DOHH2 (cell line): Measurements from ENCODE around the gene KRTAP5-1.
"Not testable (repeated sequence)": the region's sequence is repeated elsewhere in the genome, so short reads cannot be mapped to it uniquely, and the experiment has no call there.

Experiments used
- H3F3A ChIP-seq: fragments of 200-600 bp; sonication (generic), shearing (Covaris generic); 2 replicates; pipeline ENCODE4 v1.6.0; 2016; ENCODE audit warnings: antibody characterized with exemption, mild to moderate bottlenecking; ENCODE audit not compliant: control insufficient read depth, insufficient read depth
- H3K27ac ChIP-seq: fragments of 200-600 bp; sonication (generic); 2 replicates; pipeline ENCODE4 v1.5.1; 2014; ENCODE audit warnings: low read depth, mild to moderate bottlenecking, low read length, moderate library complexity
- H3K27me3 ChIP-seq: fragments of 200-600 bp; sonication (generic); 2 replicates; pipeline ENCODE4 v1.6.1; 2014; ENCODE audit warnings: mild to moderate bottlenecking, low read length, mixed read lengths; ENCODE audit not compliant: control insufficient read depth
- H3K36me3 ChIP-seq: fragments of 200-600 bp; sonication (generic); 2 replicates; pipeline ENCODE4 v1.6.1; 2014; ENCODE audit warnings: mild to moderate bottlenecking, low read length, moderate library complexity, mixed read lengths; ENCODE audit not compliant: control insufficient read depth
- H3K4me1 ChIP-seq: fragments of 200-600 bp; sonication (generic); 2 replicates; pipeline ENCODE4 v1.6.1; 2014; ENCODE audit warnings: mild to moderate bottlenecking, low read length, mixed read lengths; ENCODE audit not compliant: control insufficient read depth
- H3K4me2 ChIP-seq: fragments of 200-600 bp; sonication (generic); 2 replicates; pipeline ENCODE4 v1.6.0; 2014; ENCODE audit warnings: mild to moderate bottlenecking, low read length, moderate library complexity
- H3K4me3 ChIP-seq: fragments of 200-600 bp; sonication (generic); 2 replicates; pipeline ENCODE4 v1.5.1; 2014; ENCODE audit warnings: mild to moderate bottlenecking, low read length, mixed read lengths
- H3K79me2 ChIP-seq: fragments of 200-600 bp; sonication (generic); 2 replicates; pipeline ENCODE4 v1.6.1; 2014; ENCODE audit warnings: mild to moderate bottlenecking, low read length, mixed read lengths; ENCODE audit not compliant: control insufficient read depth
- H3K9me2 ChIP-seq: fragments of 200-600 bp; sonication (generic); replicated peaks from 2 replicates; pipeline ENCODE4 v1.6.1; 2014; ENCODE audit warnings: mild to moderate bottlenecking, low read length, mixed read lengths; ENCODE audit not compliant: control insufficient read depth
- H3K9me3 ChIP-seq: fragments of 200-600 bp; sonication (generic); 2 replicates; pipeline ENCODE4 v1.6.1; 2014; ENCODE audit warnings: antibody characterized with exemption, low read length, mixed read lengths; ENCODE audit not compliant: control insufficient read depth, insufficient read depth
- H4K20me1 ChIP-seq: fragments of 200-600 bp; sonication (generic); 2 replicates; pipeline ENCODE4 v1.6.0; 2014; ENCODE audit warnings: low read depth, mild to moderate bottlenecking, antibody characterized with exemption, low read length, moderate library complexity; ENCODE audit not compliant: control insufficient read depth, insufficient read depth
- CTCF ChIP-seq: fragments of 200-600 bp; sonication (generic); IDR thresholded peaks from one replicate; pipeline ENCODE4 v1.5.1; 2014; ENCODE audit warnings: antibody characterized with exemption, mild to moderate bottlenecking, low read depth, low read length; ENCODE audit not compliant: poor library complexity, severe bottlenecking
- EZH2phosphoT487 ChIP-seq: fragments of 200-600 bp; sonication (generic); IDR thresholded peaks from 2 replicates; pipeline ENCODE4 v1.6.1; 2017; ENCODE audit warnings: borderline replicate concordance, mild to moderate bottlenecking, antibody characterized with exemption, low read length, moderate library complexity, mixed read lengths

The KRTAP5-1 gene

GRCh38 chr11:1589996-1590395, 4.9 kb upstream of the KRTAP5-1 start:
- Histone ChIP-seq H3K4me3 (peak overlapping the region; percentile 60; the same call in 1 of the 2 replicates), H3K4me1 (peaks cover 15% of the 10 kb centered on the region), H3F3A (no peaks in the 10 kb centered on the region), H3K4me2 (0 out of 2 replicates have a peak overlapping the region, but pooled peaks have one; percentile 66), H3K79me2 (no peaks in the 10 kb centered on the region), H3K9me2 (no peaks in the 10 kb centered on the region), H3K27ac (peak overlapping the region; percentile 48; the same call in 1 of the 2 replicates), H3K9me3 (peaks cover 14% of the 10 kb centered on the region), H3K27me3 (peaks cover 8% of the 10 kb centered on the region), H4K20me1 (no peaks in the 10 kb centered on the region), H3K36me3 (no peaks in the 10 kb centered on the region)
- no peak for TF ChIP-seq EZH2phosphoT487
- TF ChIP-seq CTCF, result no peak

GRCh38 chr11:1589191-1589963, 4.3 kb upstream of the KRTAP5-1 start:
- H3K79me2 ChIP-seq, H4K20me1 ChIP-seq, H3K36me3 ChIP-seq, H3F3A ChIP-seq, H3K27me3 ChIP-seq, H3K9me2 ChIP-seq: not testable (repeated sequence)
- peaks cover 14% of the 10 kb centered on the region for H3K9me3 ChIP-seq
- H3K4me3 ChIP-seq, result peak overlapping the region; percentile 60
- peak overlapping the region; percentile 48 for H3K27ac ChIP-seq
- peaks cover 15% of the 10 kb centered on the region for H3K4me1 ChIP-seq
- peak overlapping the region; percentile 66 for H3K4me2 ChIP-seq

GRCh38 chr11:1586699-1587098, 1.6 kb upstream of the KRTAP5-1 start:
- H3F3A ChIP-seq, result no peaks in the 10 kb centered on the region
- H3K9me2 ChIP-seq, result no peaks in the 10 kb centered on the region
- peaks cover 5% of the 10 kb centered on the region; the same call in 1 of the 2 replicates for H3K27me3 ChIP-seq
- no peak overlapping the region for H3K27ac ChIP-seq
- no peaks in the 10 kb centered on the region for H3K36me3 ChIP-seq
- no peaks in the 10 kb centered on the region for H4K20me1 ChIP-seq
- peaks cover 15% of the 10 kb centered on the region for H3K4me1 ChIP-seq
- H3K4me2 ChIP-seq, result no peak overlapping the region
- peaks cover 14% of the 10 kb centered on the region for H3K9me3 ChIP-seq
- H3K4me3 ChIP-seq, result no peak overlapping the region
- no peaks in the 10 kb centered on the region for H3K79me2 ChIP-seq
- no peak for TF ChIP-seq EZH2phosphoT487
- TF ChIP-seq CTCF, result no peak

- not testable (repeated sequence) for H3K4me3 ChIP-seq, H3K4me2 ChIP-seq, H4K20me1 ChIP-seq, H3K36me3 ChIP-seq, H3K9me2 ChIP-seq, H3K27ac ChIP-seq, H3F3A ChIP-seq, H3K9me3 ChIP-seq, H3K27me3 ChIP-seq, H3K4me1 ChIP-seq, H3K79me2 ChIP-seq
These were observed 2.2 kb downstream of the KRTAP5-1 start for GRCh38 chr11:1582909-1583308.
